Ramos (cell line): ENCODE measurements around the gene APRT.

Experiments used
- in situ Hi-C: fragments of 300-500 bp; cut with MboI; formaldehyde crosslinking; loops from one replicate; pipeline ENCODE4 v1.14.3; 2022; ENCODE audit warnings: low sequenced_read_pairs; ENCODE audit not compliant: unreplicated experiment

Gene APRT

DNA sequence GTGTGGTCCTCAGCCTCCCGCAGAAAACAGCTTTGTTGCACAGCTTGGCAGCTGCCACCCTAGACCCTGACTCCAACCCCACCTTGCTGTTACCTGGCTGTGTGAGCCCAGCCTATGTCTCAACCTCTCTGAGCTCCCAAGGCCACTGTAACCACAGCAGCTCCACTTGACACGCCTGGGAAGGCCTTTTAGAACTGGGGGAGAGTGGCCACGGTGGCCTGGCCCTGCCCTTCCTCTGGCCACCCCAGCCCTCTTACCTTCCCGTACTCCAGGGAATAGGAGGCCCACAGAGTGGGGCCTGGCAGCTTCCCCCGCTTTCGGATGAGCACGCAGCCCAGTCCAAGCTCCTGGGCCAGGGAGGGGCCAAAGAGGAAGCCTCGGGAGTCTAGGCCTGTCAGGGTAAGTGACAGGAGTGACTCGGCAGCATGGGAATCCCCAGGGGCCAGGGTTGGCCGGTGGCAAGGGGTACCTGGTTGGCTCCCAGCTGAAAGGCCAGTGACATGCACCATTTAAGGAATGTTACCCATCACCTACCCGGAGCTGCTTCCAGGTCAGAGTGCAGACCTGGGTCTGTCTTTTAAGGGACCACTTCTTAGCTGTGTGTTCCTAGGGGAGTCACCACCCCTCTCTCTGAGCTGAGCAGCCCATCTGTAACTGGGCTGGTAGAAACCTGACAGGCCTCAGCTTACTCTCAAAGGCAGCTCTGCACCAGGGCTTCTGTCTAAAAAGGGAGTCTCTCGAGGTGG lies 1.4 kb downstream of the APRT start:
- in situ Hi-C loops, result loop anchor here (5.0 kb wide), 1 partner anchor 407 kb away; the partner anchor contains the start of gene ZNF778

DNA sequence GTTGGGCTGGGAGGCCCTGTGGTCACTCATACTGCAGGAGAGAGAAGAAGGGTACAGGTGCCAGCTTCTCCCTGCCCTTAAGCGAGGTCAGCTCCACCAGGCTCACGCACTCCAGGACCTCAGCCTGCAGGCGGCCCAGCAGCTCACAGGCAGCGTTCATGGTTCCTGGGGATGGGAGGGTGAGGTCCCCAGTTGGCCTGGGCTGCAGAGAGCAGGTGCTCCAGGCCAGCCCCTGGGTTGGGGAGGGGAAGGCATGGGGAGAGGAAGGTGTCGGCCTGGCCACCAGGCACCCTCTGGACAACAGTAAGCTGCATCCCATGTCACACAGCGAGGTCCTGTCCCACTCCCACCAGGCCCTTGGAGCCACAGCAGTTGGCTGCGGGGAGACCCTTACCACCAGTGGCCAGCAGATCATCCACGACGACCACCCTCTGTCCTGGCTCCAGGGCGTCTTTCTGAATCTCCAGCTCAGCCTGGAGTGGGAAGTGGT lies 2.0 kb downstream of the APRT start:
- in situ Hi-C loops, result loop anchor here (5.0 kb wide), 1 partner anchor 408 kb away; the partner anchor contains the start of gene ZNF778

DNA sequence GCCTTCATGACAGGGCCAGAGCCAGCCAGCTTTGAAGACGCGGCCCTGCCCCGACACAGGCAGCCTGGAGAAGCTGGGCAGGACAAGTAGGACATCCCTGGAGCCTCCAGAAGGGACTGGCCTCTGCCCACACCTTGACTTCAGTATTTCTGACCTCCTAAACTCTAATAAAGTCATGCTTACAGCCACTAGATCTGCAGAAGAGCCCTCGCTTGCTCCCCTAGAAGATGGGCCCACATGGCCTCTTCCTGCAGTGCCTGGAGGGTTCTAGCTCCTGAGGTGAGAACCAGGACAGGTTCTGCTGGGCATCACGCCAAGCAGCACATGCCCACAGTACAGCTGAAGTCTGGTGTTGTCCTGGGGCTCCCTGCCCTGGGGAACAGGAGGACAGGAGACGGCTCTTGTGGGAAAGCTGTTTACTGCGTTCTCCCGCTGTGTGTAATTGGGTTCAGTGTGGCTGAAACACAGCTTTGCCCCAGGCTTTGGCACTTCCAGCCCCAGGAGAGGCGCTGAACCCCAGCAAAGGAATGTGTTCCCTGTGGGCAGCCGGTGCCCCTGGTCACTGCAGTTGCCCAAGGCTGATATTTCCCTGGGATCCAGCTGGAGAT lies 2.6 kb downstream of the APRT start:
- in situ Hi-C loops, result no loop called here

DNA sequence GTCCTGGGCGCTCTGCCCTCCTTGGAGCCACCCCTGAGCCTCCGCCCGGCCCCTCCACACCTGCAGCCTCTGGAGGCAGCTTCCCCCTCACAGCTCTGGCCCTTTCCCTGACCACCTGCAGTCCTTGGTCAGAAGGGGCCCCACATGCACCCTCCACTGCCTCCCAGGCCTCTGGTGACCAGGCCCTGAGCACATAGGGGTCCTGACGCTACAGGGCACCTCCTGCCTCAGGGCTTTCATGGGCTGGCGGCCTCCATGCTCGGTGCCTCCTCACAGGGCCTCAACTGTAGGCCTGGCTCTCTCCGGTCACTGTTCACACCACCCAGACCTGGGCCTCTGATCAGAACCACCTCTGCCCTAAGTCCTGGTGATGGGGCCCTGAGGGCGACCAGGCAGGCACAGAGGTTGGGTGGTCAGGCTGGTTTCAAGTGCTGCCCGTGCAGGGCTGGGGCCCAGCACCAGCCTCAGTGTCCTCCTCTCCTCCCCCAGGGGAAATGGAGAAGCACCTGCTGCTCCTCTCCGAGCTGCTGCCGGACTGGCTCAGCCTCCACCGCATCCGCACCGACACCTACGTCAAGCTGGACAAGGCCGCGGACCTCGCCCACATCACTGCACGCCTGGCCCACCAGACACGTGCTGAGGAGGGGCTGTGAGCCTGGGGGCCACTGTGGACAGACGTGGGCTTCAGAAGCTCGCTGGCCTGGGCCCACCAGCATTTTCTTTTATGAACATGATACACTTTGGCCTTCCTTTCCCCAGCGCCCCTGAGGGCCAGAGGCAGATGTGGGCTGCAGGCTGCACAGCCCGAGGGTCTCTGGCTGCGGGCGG lies 3.9 kb downstream of the APRT start:
- in situ Hi-C loops, result no loop called here

DNA sequence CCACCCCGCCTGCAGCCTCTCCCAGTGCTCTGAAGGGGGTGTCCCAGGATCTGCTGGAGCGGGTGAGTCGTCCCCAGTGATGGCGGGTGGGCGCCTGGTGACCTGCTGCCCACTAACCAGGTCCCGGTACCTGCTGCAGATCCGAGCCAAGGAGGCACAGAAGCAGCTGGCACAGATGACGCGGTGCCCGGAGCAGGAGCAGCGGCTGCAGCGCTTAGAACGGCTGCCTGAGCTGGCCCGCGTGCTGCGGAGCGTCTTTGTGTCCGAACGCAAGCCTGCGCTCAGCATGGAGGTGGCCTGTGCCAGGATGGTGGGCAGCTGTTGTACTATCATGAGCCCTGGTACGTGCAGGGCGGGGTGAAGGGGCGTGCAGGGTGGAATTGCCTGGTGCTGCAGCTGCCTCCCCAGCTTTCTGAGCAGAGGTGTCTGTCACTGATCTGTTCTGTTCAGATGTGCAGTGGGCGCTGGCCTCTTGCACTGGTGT lies 4.5 kb downstream of the APRT start:
- in situ Hi-C loops, result no loop called here

DNA sequence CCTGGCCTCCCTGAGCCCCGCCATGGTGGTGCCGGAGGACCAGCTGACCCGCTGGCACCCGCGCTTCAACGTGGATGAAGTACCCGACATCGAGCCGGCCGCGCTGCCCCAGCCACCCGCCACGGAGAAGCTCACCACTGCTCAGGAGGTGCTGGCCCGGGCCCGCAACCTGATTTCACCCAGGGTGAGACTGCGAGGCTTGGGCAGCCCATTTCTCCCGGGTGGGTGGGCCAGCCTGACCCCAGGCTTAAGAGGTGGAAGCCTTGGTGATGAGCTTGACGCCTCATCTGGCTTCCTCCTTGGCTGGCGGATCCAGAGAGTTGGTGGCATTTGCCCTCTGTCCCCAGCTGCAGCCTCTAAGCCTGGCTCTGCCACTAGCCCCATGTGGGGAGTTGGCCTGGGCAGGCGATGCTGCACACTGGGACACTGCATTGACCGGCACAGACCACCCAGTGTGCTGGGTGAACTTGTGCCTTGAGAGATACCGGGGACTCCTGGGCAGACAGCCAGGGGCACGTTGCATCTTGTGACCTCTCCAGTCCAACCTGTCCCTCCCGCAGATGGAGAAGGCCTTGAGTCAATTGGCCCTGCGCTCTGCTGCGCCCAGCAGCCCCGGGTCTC lies 5.1 kb downstream of the APRT start:
- in situ Hi-C loops, result no loop called here

DNA sequence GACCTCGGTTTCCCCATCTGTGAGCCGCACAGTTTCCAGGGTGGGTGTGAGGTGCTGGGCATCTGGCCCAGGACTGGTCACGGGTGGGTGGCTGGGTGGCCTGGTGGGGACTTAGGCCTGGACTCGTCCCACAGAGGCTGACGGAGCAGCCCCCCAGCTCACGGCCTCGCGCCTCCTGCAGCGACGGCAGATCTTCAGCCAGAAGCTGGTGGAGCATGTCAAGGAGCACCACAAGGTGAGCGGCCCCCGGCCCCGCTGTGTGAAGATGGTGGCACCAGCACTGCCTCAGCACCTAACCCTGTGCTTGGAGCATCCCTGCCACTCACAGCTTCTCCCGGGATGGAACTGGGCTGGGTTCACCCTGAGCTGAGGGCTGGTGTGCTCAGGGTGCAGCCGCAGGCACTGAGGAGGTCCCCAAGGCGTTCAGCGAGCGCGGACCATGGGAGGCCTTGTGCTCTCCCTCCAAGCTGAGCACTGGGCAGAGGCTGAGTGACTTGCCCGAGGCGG lies 5.8 kb downstream of the APRT start:
- in situ Hi-C loops, result no loop called here

DNA sequence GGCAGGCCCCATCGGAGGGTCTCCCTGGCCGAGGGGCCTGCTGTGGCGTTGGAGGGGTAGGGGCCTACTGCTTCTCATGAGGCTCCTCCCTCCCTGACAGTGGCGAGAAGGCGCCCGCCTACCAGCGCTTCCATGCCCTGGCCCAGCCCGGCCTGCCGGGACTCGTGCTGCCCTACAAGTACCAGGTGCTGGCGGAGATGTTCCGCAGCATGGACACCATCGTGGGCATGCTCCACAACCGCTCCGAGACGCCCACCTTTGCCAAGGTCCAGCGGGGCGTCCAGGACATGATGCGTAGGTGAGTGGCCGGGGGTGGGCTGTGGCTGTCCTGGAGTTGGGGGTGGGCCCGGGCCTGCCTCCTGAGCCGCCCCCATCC lies 6.4 kb downstream of the APRT start:
- in situ Hi-C loops, result no loop called here

DNA sequence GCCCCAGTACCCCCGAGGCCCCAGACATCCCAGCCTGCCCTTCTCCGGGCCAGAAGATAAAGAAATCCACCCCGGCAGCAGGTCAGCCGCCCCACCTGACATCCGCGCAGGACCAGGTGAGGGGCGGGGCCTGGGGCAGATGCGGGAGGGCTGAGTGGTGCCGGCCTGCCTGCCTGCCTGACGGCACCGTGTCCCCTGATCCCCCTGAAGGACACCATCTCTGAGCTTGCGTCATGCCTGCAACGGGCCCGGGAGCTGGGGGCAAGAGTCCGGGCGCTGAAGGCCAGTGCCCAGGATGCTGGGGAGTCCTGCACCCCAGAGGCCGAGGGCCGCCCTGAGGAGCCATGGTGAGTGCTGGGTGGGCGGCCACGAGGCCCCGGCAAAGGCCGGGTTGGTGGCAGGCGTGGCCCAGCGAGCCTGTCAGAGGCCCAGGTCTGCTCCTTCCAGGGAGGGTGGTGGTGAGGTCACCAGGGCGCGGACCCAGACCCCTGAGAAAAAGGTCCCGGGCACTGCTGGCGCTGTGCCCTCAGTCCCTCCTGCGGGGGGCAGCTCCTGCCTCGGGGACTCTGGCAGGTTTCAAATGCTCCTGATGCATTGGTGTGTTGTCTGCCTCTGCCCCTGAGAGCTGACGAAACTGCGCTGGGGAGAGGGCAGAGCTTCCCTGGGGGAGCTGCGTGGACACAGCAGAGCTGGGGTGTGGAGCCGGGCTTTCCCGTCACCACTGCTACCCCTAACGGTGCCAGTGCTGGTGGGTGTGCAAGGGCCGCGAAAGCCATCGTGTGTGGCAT lies 7.0 kb downstream of the APRT start:
- in situ Hi-C loops, result no loop called here

DNA sequence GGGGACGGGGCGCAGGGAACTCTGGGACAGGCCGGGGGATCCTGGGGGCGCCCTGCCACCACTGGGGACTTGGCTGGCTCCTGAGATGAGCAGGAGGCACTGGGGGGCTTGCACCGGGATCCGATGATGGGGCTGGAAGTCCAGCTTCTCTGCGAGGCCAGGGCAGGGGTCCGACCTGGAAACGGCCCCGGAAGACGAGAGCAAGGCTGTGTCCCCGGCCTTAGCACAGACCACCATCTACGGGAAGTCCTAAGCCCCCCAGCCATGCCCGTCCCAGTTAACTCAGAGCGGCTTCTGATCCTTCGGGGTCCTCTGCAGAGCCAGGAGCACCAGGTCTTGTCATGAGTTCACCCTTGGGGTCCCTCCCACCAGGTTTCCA lies 7.6 kb downstream of the APRT start:
- in situ Hi-C loops, result no loop called here

DNA sequence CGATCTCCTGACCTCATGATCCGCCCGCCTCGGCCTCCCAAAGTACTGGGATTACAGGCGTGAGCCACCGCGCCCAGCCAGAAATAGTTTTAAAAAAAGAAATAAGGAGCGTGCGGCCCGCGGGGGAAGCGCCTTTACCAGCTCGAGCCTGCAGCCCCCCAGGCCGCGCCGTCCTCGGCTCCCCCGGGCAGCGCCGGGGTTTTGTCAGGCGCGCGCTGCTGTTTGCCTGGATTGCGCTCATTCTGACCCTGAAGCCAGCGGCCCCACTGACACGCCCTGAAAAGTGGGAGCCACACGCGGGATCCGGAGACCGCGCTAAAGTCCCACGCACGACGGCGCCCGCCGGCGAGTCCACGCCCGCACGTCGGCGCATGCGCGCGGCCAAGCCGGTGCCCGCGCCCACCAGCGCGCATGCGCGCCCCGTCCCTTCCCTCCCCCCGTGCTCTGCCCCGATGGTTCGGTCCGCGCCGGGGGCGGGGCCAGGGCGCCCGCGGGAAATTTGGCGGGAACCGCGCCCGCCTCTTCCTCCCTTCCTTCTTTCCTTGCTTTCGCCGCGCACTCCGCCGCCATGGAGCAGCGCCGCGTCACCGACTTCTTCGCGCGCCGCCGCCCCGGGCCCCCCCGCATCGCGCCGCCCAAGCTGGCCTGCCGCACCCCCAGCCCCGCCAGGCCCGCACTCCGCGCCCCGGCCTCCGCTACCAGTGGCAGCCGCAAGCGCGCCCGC lies 8.3 kb downstream of the APRT start, which contains the start of gene CDT1:
TSS of gene CDT1 (plus strand) at position 526 of the 724 bp plus-strand sequence. CDS start at position 569, 43 bp downstream.
- in situ Hi-C loops, result no loop called here

DNA sequence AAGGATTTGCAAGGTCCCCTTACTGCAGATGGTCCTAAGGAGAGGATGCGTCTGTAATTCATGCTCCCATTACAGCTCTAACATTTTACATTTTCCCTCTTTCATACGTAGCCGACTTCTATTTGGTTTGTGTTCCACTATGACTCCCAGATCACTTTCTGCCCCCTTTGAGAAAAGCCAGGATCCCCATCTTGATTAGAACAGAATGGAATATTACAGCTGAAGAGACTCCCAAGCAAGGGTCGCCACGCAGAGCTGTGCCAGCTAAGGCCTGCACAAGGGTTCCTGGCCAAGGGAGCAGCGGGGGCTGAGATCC lies 11.5 kb downstream of the APRT start:
- in situ Hi-C loops, result no loop called here

DNA sequence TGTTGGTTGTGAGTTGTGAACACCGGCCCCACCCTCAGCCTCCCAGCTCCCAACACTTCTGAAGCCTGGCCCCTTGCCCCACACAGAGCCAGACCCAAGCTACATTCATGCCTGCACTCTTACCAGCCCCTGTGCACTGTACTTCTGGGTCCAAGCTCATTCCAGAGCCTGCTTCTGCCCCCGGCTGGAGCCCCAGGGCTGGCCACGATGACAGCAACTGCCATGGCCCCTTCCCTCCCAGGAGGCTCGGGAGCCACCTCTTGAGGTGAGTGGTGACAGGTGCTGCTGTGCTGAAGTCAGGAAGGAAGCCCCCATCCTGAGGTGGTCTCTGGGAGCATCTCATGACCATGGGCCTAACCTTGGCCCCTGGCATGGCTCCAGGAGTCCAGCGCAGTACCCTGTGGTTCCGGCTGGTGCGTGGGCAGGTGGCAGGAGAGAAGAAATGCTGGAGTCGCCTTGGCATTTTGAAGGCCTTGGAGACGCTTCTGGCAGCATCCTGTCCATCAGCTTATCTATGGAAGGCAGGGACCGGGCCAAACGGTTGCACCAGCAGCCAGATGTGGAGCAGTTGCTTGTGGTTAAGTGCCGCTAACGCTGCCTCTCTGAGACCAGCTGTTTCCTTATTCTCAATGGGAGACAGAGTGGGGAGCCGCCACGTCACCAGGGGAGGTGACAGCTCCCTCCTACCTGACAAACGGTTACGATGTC lies 12.0 kb downstream of the APRT start:
- in situ Hi-C loops, result no loop called here

DNA sequence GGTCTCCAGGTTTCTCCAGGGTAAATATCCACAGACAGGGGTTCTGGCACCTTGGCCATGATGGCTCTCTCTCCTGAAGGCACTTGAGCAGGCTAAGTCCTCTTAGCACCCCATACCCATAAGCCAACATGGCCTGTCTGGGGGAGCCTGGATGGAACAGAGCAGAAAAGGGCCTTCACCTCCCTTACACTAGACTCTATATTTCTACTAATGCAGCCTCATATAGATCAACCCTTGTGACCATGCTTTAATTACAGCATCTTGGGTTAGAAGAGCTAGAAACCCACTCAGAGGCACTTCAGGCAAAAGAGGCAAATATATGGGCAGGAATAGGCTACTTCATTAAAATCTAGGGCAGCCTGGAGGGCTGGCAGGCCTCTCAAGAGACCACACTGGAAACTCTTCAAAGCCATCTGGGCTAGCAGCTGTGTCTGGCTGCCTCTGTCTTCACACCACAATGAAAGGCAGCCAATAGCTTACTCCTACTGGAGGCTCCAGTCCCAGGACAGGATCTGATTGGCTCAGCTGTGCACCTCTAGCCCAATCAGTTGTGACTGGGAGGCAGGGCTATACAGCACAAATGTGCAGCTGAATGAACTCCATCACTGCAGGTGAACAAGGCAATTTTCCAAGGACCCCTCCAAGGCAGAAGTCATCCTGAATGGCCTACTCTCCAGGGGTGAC lies 12.8 kb downstream of the APRT start:
- in situ Hi-C loops, result no loop called here

DNA sequence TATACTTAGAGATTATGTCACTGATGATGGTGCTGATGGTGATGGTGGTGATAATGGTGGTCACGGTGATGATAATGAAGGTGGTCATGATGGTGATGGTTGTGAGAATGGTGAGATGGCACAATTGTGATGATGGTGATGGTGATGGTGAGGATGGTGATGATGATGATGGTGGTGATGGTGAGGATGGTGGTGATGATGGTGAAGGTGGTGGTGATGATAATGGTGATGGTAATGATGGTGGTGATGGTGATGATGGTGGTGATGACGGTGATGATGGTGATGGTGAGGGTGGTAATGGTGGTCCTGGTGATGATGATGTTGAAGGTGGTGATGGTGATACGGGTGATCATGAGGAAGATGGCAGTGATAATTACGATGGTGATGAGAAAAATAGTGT lies 13.7 kb downstream of the APRT start:
- in situ Hi-C loops, result no loop called here

DNA sequence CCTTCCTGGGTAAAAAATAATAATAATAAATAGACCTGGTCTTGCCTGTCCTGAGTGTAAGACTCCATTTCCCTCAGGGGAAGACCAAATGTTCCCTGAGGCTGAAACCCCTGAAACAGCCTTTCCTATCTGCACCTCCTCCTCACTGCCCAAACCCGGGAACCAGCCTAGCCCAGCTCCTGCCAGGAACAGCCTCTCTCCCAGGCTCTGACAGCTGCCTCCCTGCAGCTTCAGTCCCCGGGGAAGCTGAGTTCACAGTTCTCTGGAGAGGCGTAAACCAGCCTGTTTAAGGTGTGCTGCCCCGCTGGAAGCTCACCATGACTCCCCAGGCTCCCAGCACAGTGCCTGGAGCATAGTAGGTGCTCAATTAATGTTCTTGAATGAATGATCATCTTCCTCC lies 15.4 kb downstream of the APRT start:
- in situ Hi-C loops, result no loop called here

DNA sequence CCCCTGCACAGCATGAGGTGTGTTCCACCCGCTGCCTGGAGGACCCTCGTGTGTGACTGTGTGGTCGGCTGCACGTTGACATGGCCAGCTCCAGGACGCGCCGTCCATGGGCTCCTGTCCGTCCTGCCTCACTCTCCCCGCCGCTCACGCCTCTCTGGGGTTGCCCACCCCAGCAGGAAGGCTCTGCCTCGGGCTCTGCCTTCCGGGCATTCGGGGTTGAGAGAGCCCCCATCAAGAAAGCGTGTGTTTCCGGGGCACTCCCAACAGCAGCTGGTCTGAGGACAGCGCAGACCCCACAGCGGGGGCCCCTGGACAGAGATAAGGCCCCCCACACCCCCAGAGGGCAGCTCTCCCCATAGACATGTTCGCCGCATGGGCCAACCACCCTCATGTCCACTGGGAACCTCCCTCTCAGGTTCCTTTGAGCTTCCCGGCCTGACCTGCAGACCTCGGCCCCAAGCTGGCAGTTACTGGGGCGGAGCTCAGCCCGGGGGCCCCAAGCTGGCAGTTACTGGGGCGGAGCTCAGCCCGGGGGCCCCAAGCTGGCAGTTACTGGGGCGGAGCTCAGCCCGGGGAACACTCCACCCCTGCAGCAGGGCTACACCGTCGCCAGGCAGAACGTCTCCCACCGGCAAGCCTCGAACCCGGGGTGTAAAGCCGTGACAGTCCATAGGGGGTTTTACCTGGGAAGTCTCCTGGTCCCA lies 18.3 kb downstream of the APRT start:
- in situ Hi-C loops, result no loop called here
